ENCODE data around the gene PCYT2. TPM values are rescaled to one million over a fixed set of nuclear protein-coding genes. Genes with fewer than 3 reads are reported as not detected.

PCYT2 gene
- total RNA-seq, 1 experiment from 2014 or later, result 51.5 TPM

DNA sequence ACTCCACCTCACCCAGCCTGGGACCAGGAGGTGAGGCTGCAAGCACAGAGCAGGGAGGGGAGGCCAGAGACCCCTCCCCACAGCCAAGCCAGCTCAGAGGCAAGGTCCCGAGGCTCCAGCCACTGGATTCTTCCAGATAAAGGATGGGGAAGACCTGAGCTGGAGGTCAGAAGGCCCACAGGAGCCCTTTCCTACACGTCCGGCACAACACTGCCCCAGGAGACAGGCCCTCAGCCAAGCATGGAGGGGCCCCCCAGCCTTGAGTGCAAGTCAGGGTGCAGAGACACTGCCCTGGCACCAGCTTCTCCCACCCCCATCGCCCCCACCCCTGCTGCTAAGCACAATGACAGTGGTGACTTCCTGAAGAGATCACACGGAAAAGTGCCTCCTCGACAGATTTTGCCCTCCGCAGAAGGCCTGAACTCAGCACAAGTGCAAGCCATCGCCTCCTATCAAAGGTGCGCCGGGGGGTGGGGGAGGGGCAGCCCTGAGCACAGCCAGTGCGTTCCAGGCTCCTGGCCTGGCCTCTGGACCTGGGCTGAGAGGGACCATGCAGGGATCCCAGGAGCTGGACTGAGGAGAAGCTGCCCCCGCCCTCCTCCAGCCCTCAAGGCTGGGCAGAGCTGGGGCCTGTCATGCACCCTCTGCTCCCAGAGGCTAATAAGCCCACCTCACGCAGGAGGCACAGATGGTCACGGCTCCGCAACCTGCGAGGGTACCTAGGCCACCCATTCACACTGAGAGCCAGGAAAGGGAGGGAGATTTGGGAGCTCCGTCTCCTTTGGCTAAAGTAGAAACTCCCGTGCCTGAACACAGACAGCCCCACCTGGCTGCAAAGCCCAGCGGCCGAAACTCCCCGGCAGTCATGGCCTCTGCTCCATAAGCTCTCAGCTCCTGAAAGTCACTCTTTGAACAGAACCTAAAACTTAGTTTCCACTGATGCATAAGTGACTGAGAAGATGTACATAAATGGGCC, 13.6 kb upstream of the PCYT2 start (continued):
- TF ChIP-seq, protein P1, sequence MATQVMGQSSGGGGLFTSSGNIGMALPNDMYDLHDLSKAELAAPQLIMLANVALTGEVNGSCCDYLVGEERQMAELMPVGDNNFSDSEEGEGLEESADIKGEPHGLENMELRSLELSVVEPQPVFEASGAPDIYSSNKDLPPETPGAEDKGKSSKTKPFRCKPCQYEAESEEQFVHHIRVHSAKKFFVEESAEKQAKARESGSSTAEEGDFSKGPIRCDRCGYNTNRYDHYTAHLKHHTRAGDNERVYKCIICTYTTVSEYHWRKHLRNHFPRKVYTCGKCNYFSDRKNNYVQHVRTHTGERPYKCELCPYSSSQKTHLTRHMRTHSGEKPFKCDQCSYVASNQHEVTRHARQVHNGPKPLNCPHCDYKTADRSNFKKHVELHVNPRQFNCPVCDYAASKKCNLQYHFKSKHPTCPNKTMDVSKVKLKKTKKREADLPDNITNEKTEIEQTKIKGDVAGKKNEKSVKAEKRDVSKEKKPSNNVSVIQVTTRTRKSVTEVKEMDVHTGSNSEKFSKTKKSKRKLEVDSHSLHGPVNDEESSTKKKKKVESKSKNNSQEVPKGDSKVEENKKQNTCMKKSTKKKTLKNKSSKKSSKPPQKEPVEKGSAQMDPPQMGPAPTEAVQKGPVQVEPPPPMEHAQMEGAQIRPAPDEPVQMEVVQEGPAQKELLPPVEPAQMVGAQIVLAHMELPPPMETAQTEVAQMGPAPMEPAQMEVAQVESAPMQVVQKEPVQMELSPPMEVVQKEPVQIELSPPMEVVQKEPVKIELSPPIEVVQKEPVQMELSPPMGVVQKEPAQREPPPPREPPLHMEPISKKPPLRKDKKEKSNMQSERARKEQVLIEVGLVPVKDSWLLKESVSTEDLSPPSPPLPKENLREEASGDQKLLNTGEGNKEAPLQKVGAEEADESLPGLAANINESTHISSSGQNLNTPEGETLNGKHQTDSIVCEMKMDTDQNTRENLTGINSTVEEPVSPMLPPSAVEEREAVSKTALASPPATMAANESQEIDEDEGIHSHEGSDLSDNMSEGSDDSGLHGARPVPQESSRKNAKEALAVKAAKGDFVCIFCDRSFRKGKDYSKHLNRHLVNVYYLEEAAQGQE (IDR thresholded peaks at IDR 0.05; ENCODE audit: low read depth), result no peak
- TF ChIP-seq ZFX (IDR thresholded peaks at IDR 0.05), result no peak

DNA sequence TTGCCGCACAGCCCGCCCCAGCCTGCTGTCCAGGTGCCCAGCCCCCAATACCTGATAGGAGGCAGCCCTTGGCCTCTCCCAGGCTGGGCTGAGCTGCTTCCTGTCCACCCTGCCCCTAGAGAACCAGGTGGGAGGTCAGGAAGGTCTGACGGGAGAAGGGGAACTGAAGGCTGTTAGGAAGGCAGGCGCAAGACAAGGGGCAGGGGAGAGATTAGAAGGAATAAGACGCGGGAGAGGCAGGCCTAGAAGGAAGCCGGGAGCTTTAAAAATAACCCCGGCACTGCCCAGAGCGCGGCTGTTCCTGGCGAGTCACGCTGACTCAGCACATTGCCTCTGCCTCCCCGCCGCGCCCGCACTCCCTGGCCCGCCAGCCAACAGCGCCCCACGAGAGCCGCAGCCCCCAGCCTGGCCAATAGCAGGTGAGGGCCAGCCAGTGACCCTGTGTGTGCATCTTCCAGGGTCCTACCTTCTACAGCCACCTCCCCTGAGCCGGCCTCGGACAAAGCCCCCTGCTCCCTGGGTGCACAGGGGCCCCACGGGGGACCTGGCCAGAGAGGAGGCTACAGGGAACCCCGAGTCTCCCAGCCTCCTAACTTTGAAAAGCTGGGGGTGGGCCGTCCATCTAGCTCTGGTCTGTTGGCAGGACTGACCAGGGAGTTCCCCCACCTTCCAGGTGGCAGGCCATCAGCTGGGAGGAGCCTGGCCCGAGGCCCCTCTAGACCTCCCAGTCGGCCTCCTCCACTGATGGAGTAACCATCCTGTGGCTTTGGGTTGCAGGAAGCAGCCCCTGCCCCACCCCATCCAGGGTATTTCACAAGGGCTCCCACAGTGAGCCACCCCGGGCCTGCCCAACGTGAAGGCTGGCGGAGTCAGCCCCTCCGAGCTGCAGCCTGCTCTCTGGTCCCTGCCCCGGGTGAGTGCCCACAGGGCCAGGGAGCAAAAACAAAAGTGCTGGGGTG, 12.4 kb upstream of the PCYT2 start:
- H3K27me3 ChIP-seq (ENCODE audit: insufficient read depth, low read length), result no peaks in the 10 kb centered on the region
- POLR2A ChIA-PET, result interaction anchor here (1.1 kb wide), 1 partner anchor 45 kb away, joined by 3 read pairs; no protein-coding TSS in a partner anchor
- RAD21 ChIA-PET (ENCODE audit: low non-redundant PET in 1 of 2, low total read pairs in 2 of 2, uncharacterized antibody in 2 of 2, unreplicated experiment in 2 of 2), result interaction anchor here in 1 of 2 experiments (0.6 kb wide), 2 partner anchors 45 to 99 kb away, joined by 5 to 6 read pairs; partner anchors contain the start of gene LRRC45
- DNase-seq (ENCODE audit: low read depth, low spot score) (peak; percentile 21), ATAC-seq (peak; percentile 26)
- H3K27ac ChIP-seq (ENCODE audit: low read depth, low read length), result peak overlapping the region; percentile 80
- peaks cover 91% of the 10 kb centered on the region for H3K79me2 ChIP-seq (ENCODE audit: insufficient read depth, low read length)
- TF ChIP-seq CTCF (IDR thresholded peaks at IDR 0.05 in 2 of 3, conservative IDR thresholded peaks at IDR 0.05 in 1 of 3; ENCODE audit: borderline replicate concordance in 1 of 3, insufficient read depth in 1 of 3, low read depth in 2 of 3, low read length in 2 of 3), result peak in 2 of 3 experiments; percentile 11 to 32; a peak in 3 of 6 replicates
- TF ChIP-seq CBX3 (IDR thresholded peaks at IDR 0.05; ENCODE audit: low read depth), result no peak
- intact Hi-C loops (cut with micrococcal nuclease), result no loop called here
- no peaks in the 10 kb centered on the region for H4K20me1 ChIP-seq (ENCODE audit: insufficient read depth)
- H3K4me3 ChIP-seq (replicated peaks in 1 of 2; ENCODE audit: low read depth in 1 of 2, low read length in 2 of 2), result peak overlapping the region; percentile 25 to 36
- CTCF ChIA-PET, result interaction anchor here (1.0 to 1.8 kb wide), 2 partner anchors 11 to 54 kb away, joined by 3 to 4 read pairs; no protein-coding TSS in a partner anchor
- peaks cover 30 to 56% of the 10 kb centered on the region in 2 experiments for H3K4me1 ChIP-seq (ENCODE audit: control insufficient read depth in 1 of 2, insufficient read depth in 2 of 2, low read length in 2 of 2)
- H3K36me3 ChIP-seq (ENCODE audit: control insufficient read depth in 1 of 2, insufficient read depth in 2 of 2, low read length in 2 of 2), result peaks cover 15 to 36% of the 10 kb centered on the region in 2 experiments; a peak in 3 of 4 replicates
- H3K9me3 ChIP-seq (ENCODE audit: control insufficient read depth in 1 of 2, insufficient read depth in 1 of 2, low read depth in 1 of 2, low read length in 2 of 2), result no peaks in the 10 kb centered on the region
- no peaks in the 10 kb centered on the region for H3K9me2 ChIP-seq (ENCODE audit: insufficient read depth)
- H3K9ac ChIP-seq (ENCODE audit: low read length), result peak overlapping the region; percentile 65
- peak overlapping the region; percentile 80 for H3K4me2 ChIP-seq (ENCODE audit: low read length)
- BruUV-seq (replicated peaks), result no TSS peak
- H2AFZ ChIP-seq (ENCODE audit: low read depth, low read length, poor library complexity, severe bottlenecking), result no peak overlapping the region
